Muscle of back (tissue), 13 donors: ENCODE data around the gene UBE4B. TPM values are rescaled to one million over a fixed set of nuclear protein-coding genes. Genes with fewer than 3 reads are reported as not detected.
"Not testable (repeated sequence)": the region's sequence is repeated elsewhere in the genome, so short reads cannot be mapped to it uniquely, and the experiment has no call there.

Experiments used
- DNase-seq, 3 donors: peaks; one replicate each; pipeline versions ENCODE4 v3.0.0 to v3.0.0-alpha.2; 2013
- long read RNA-seq, 9 donors: transcript quantifications; one replicate each; lab custom pipeline, GENCODE V29; 2026
- polyA plus RNA-seq, 10 donors: library from polyadenylated mRNA; unstranded; fragments of 120-200 nt; gene quantifications; one replicate each; pipeline ENCODE4 v1.2.1, GENCODE V29; 2013; ENCODE audit not compliant: insufficient read length in 10 of 10

UBE4B gene
- polyA plus RNA-seq = 10 to 100 TPM; 33.4 to 45.4 (median 41.6) TPM
- long read RNA-seq, donor 1, full-length matches to known transcripts = 4 of 12 reads
- long read RNA-seq, donor 1, partial matches to known transcripts = 8 of 12 reads
- long read RNA-seq, donor 1, other reads (novel, unspliced or antisense) = 0 of 12 reads
- long read RNA-seq, donor 2, partial matches to known transcripts = 5 of 6 reads
- long read RNA-seq, donor 2, other reads (novel, unspliced or antisense) = 0 of 6 reads
- long read RNA-seq, donor 3 = 0 reads
- long read RNA-seq, donor 4, partial matches to known transcripts = 0 of 1 reads
- long read RNA-seq, donor 4, other reads (novel, unspliced or antisense) = 0 of 1 reads
- long read RNA-seq, donor 5, partial matches to known transcripts = 38 of 38 reads
- long read RNA-seq, donor 5, other reads (novel, unspliced or antisense) = 0 of 38 reads
- long read RNA-seq, donor 6, partial matches to known transcripts = 0 of 1 reads
- long read RNA-seq, donor 6, other reads (novel, unspliced or antisense) = 0 of 1 reads
- long read RNA-seq, donor 7, partial matches to known transcripts = 11 of 11 reads
- long read RNA-seq, donor 7, other reads (novel, unspliced or antisense) = 0 of 11 reads
- long read RNA-seq, donor 8 = 0 reads
- long read RNA-seq, donor 9 = 0 reads

DNA sequence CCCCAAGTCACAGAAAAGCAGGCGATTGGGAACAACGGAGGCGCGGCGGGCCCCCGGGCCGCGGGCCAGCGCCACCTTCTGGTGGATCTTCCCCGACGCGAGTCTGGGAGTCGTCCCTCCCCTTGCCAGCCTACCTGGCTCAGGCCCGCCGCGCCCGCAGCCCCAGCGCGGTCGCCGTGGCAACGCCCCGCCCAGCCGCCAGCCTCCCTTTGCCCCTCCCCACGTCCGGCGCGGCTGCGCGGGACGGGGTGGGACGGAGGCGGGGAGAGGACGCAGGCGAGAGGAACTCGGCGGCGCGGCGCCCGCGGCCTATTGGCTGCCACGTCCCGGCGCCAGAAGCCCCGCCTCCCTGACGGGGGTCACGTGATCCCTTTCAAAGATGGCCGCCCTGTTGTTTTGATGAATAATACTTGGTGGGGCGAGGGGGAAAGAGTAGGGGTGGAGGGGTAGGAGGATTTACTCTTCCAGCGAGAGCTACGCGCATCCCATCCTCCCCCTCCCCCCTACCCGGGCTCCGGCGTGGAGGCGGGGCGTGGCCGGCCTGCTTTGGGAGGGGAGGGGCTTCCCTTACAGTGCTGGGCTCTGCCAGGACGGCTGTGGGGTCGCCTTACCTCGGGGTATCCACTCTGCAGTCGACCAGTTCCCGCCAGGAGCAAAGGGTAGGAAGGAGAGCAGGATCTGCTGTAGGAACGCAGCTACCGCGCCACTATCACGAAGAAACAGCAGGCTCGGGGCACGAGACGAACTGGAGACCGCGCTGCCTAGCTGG is at the start of gene UBE4B:
Gene UBE4B (plus strand): TSS at position 369 of the 769 bp plus-strand sequence. CDS start 713 bp downstream, outside the sequence.
- peak; percentile 99 for DNase-seq

DNA sequence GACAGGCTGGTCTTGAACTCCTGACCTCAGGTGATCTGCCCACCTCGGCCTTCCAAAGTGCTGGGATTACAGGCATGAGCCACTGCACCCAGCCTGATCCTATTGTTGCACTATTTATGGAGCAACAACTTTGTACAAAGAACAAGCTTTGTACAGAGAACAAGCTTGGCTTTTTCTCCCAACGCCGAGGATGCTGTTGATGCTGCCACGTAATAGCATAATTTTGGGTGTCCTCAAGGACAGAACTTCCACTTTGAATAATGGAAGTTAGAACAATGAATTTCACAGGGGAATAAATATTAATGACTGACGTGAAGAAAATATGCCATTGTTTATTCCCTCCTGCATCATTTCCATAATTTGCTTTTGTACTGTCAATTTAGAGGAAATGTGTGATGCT is 48.5 kb upstream of the UBE4B start:
- DNase-seq = no peak

DNA sequence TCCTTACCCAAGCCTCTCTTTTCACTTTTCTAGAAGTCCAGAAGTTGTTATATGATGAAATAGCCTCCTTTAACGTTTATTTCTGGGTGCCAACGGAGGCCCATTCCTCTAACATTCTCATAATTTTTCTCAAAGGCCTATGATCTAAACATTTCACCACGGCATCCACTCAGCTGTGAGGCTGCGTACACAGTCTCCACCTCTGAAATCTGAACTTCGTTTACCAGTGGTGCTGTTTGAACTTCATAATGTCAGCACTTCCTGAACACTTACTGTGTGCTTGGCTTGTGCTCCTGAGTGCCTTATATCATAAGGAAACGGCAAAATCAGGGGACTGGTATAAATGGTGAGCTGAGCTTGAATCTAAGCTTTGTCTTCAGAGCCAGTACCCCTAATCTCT is 47.8 kb upstream of the UBE4B start:
- no peak for DNase-seq

DNA sequence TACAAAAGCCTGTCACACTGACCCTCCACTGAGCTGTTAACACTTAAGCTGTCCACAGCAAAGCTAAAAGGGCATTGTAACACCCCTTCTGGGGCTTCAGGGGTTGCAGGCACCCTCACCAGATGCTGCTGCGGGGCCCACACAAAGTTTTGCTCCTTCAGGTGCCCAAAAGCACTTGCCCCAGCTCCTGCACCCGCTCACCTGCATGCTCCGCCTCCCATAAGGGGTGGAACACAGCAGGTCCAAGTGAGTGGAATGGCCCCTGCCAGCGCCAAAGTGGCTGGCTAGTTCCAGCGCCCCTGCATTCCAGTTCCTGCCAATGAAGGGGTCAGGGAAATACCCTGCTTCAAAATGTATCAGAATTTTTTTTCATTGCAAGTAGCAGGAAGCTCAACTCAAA is 43.0 kb upstream of the UBE4B start:
- no peak for DNase-seq

DNA sequence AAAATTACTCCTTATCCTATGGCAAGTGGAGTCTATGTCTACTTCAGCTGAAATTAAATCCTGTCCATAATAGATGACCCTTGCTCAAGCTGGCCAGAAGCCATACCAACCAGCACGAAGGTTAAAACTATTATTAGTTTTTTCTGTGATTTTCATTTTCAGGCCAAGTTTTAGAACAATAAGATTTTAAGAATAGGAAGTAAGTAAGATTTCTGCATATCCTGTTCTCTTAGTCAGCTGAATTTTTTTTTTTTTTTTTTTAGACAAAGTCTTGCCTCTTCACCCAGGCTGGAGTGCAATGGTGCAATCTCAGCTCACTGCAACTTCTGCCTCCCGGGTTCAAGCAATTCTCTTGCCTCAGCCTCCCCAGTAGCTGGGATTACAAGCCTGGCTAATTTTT is 41.8 kb upstream of the UBE4B start:
- peak in 1 of 3 donors; percentile 20 for DNase-seq

DNA sequence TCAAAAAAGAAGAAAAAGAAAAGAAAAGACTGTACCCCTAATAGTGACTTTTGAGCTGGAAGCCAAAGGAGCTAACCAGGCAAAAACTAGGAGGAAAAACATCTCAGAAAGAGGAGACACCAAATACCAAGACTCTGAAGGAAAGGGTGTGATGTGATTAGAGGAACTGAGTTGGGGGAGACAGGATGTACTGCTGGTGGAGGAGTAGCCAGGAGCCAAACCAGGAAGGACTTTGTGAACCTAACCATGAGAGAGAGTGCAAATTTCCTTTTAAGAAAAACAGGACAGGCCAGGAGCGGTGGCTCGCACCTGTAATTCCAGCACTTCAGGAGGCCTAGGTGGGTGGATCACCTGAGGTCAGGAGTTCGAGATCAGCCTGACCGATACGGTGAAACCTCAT is 39.8 kb upstream of the UBE4B start:
- no peak for DNase-seq

DNA sequence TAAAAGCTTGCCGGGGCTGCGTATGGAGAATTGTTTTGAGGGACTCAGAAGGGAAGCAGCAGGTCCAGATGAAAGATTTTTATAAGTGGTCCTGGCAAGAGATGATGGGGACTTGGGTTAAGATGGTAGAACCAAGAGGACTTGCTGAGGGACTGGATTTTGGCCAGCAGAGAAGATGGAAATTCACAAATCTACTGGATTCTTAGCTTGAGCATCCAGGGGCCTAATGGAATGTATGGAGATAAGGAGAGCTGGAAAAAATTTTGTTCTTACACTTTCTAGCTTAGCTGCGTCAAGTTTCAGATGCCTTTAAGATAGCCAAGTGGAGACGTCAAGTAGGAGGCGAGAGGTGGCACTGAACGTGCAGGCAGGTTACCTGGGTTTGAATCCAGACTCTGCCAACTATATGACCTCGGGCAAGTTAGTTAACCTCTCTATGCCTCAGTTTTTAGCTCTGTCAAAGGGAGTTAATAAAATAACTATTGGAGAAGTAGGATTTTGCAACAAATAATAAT is 39.1 kb upstream of the UBE4B start:
- no peak for DNase-seq

DNA sequence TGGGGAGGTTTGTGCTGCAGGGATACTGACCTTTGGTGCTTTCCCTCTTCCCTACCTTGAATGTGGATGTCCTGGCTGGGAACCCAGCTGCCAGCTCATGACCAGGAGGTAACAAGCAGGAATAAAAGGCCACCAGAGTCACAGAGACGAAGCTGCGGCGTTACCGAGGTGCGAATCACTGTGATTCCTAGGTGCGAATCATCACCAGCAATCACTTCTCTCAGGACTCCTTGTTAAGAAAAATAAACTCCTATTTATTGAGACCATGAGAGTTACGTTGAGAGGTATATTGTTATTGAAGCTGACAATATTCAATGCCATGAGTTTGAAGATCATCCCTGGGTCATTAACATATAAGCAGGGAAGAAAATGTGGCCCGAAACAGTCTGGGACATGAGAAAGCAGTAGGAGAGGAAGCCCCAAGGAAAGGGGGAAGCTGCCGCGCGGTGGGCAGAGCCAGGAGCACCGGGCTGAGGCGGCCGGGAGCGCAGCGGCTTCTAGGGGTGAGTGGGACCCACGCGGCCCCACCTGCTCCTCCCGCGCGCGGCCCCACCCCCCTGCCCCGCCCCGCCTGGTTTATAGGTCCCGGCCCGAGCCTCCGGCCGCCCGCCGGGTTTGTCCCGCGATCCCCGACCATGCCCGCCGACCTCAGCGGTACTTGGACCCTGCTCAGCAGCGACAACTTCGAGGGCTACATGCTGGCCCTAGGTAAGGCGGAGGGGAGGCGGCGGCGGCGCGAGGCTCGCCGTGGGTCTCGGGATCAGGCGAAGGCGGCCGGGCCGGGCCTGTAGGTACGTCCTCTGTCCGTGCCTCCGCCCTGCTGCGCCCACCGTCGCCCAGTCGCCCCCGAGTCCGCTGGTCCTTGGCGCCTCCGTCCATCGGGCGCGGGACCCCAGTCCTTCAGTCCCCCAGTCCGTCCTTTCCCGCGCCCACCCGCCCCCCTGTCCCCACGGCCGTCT is 35.9 kb upstream of the UBE4B start, which contains the start of gene RBP7:
Gene RBP7 (plus strand): TSS at position 605 of the 959 bp plus-strand sequence. CDS start 31 bp downstream, at position 636.
- DNase-seq = peak in 1 of 3 donors; percentile 26

DNA sequence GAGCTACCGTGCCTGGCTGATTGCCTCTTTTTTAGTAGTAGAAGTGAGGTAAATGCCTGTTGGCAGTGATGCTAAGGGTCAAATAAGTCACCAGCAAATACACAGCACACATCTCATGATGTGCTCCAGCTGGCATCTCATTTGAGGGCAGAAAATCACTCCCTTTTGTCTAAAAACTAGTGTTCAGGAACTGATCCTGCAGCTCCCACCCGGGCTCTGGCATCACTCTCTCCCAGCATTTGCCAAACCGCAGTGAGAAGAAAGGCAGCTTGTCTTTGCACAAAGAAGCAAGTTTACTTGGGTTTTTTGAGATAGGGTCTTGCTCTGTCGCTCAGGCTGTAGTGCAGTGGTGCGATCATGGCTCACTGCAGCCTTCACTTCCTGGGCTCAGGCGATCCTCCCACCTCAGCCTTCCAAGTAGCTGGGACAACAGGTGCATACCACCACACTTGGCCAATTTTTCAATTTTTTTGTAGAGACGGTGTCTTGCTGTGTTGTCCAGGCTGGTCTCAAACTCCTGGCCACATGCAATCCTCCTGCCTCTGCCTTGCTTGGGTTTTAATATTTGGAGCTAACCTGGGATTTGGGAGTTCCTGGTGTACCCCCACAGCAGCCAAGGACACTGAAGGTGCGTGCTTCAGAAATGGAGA is 31.6 kb upstream of the UBE4B start:
- no peak for DNase-seq

DNA sequence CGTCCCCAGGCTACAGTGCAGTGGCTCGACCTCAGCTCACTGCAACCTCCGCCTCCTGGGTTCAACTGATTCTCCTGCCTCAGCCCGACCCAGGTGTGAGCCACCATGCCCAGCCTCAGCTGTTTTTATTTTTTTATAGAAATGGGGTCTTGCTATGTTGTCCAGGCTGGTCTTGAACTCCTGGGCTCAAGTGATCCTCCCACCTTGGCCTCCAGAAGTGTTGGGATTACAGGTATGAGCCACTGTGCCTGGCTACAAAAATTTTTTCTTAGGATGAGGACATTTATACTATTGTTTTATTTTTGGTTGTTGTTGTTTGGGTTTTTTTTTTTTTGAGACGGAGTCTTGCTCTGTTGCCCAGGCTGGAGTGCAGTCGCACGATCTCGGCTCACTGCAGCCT is 27.5 kb upstream of the UBE4B start:
- DNase-seq = not testable (repeated sequence)

DNA sequence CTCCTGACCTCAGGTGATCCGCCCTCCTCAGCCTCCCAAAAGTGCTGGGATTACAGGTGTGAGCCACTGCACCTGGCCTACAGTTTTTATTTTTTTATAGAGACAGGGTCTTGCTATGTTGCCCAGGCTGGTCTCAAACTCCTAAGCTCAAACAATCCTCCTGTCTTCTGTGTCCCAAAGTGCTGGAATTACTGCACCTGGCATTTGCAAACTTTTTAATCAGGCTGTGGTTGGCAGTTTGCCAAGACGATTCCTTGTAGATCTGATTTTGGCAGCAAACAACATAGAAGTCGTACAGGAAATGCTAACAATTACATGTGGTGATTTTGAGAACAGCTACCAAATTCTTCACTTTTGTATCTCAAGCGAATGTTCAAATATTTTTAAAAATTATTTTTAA is 25.6 kb upstream of the UBE4B start:
- DNase-seq = peak in 2 of 3 donors; percentile 36 to 60

DNA sequence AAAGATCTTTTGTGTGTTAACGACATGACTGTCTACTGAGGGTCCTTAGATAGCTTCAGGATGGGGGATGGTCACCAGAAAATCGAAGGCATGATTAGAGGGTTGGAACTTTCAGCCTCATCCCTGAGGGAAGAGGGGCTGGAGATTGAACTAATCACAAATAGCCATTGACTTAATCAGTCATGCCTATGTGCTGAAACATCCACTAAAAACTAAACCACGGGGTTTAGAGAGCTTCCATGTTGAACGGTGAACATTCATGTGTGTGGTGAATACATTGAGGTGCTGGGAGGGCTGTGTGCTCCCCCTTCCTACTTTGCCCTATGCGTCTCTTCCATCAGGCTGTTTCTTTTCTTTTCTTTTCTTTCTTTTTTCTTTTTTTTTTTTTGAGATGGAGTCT is 18.7 kb upstream of the UBE4B start:
- no peak for DNase-seq

DNA sequence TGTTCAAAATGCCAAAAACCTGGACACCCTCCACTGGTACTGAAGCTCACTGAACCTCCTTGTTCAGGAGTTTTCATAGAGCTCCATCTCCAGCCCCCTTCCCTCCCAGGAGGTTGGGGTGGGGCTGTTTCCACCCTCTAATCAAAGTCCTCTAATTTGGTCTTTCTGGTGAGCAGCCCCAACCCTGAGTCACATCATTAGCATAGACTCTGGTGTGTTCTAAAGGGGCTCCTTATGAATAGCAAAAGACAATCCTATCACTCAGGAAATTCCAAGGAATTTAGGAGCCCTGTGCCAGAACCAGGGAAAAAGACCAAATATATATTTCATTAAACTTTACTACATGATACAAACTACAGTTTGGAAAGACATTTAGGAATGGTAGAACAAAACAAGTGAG is 13.2 kb upstream of the UBE4B start:
- no peak for DNase-seq

DNA sequence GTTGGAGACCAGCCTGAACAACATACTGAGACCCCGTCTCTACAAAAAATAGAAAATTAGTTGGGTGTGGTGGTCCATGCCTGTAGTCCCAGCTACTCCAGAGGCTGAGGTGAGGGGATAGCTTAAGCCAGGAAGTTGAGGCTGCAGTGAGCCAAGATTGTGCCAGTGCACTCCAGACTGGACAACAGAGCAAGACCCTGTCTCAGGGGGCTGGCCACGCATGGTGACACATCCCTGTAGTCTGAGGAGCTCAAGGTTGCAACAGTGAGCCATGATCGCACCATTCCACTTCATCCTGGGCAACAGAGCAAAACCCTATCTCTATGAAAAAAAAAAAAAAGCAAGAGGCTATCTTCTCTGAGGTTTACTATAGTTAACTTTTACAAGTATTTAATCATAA is 12.7 kb upstream of the UBE4B start:
- no peak for DNase-seq

DNA sequence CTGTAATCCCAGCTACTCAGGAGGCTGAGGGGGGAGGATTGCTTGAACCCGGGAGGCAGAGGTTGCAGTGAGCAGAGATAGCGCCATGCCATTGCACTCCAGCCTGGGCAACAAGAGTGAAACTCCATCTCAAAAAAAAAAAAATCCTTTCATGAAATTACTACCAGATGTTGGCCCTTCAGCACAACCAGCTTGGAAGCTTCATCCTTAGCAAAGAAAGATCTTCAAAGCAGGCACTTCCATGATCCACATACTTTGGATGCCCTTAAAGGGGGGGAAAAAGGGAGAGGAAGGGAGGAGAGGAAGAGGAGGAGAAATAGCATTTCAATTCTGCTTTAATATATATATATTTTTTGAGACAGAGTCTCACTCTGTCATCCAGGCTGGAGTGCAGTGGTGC is 12.1 kb upstream of the UBE4B start:
- not testable (repeated sequence) for DNase-seq

DNA sequence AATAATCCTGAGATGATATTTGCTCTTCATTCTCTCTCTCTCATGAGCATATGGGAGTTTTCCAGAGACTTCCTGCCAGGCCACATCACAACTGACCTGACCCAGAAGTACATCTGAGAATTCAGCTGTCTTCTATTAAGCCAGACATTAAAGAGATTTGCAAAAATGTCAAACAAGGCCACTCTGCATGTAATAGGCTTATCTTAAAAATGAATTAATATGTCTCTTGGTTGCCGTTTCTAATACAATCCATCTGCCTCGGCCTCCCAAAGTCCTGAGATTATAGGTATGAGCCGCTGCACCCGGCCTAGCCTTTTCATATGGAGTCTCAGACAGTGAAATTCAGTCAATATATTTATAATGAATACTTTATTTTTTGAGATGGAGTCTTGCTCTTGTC is 10.8 kb upstream of the UBE4B start:
- DNase-seq = not testable (repeated sequence)

DNA sequence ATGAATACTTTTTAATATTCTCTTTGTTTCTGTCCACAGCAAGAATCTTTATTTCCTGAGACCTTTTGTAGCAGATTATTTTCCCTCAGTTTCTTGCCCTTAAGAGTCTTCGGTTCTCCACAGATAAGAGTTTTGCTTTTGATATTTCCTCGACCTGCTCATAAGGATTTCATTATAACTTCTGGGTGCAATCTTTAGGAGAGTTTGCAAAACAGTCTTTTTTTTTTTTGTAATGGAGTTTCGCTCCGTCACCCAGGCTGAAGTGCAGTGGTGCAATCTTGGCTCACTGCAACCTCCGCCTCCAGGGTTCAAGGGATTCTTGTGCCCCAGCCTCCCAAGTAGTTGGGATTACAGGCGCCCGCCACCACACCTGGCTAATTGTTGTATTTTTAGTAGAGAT is 10.1 kb upstream of the UBE4B start:
- DNase-seq = no peak

DNA sequence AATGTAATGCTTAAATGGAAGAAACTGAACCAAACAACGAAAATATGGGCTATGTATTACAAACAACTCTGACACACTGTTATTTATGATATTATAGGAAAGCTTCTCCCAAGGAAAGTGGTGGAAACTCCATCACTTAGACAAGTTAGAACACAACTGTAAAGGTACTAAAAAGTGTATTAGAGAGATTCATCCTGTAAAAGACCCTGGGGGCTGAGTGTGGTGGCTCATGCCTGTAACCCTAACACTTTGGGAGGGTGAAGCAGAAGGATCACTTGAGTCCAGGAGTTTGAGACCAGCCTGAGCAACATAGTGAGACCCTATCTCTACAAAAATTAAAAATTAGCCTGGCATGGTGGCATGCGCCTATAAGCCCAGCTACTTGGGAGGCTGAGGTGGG is 7.4 kb upstream of the UBE4B start:
- no peak for DNase-seq

DNA sequence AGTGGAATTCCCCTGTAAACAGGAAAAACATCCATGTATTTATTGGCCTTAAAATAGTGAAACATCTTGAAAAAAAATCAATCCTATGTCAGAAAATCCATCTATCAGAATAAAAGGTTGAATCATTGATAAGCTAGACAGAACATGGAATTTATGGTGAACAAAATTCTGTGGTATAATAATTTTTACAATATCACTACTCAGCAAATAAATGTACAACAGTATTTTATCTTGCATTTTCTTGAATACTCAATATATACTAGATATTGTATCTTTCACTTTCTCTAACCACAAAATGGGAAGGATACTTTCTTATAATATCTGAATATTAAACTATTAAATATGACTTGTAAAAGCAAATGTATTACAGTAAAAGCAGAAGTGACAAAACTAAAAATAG is 5.7 kb upstream of the UBE4B start:
- no peak for DNase-seq

DNA sequence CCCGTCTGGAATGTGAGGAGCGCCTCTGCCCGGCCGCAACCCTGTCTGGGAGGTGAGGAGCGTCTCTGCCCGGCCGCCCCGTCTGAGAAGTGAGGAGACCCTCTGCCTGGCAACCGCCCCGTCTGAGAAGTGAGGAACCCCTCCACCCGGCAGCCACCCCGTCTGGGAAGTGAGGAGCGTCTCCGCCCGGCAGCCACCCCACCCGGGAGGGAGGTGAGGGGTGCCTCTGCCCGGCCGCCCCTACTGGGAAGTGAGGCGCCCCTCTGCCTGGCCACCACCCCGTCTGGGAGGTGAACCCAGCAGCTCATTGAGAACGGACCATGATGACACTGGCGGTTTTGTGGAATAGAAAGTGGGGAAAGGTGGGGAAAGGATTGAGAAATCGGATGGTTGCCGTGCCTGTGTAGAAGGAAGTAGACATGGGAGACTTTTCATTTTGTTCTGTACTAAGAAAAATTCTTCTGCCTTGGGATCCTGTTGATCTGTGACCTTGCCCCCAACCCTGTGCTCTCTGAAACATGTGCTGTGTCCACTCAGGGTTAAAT is 3.7 kb upstream of the UBE4B start:
- DNase-seq = not testable (repeated sequence)
